Fibroblast of mammary gland (primary cell): ENCODE results near the gene UTS2B.

Source experiments
- DNase-seq: peaks from one replicate; pipeline ENCODE4 v3.0.0-alpha.2; 2010; ENCODE audit warnings: low read depth
- H3K4me3 ChIP-seq: 2 replicates; pipeline ENCODE4 v1.5.1; 2011; ENCODE audit warnings: low read depth, mild to moderate bottlenecking, low read length, moderate library complexity; ENCODE audit not compliant: control insufficient read depth
- CTCF ChIP-seq: conservative IDR thresholded peaks from 2 replicates; pipeline ENCODE4 v1.5.1; 2011; ENCODE audit warnings: low read depth, low read length, inconsistent platforms; ENCODE audit not compliant: control insufficient read depth, insufficient read depth

Gene UTS2B

DNA sequence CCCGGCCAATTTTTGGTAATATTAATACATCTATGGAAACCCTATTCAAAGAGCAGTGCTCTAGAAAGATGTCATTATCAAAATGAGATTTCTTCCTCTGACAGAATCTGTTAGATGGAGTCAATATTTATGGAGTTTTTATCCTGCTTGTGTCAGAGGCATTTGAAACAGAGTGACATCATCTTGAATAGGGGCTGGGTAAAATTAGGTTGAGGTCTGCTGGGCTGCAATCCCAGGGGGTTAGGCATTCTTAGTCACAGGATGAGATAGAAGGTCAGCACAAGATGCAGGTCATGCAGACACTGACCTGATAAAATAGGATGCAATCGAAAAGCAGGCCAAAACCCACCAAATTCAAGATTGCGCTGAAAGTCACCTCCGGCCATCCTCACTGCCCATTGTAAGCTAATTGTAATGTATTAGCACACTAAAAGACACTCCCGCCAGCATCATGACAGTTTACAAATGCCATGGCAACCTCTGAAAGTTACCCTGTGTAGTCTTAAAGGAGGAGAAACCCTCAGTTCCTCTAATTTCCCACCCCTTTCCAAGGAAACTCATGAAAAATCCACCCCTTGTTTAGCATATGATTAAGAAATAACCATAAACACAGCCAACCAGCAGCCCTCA, 28.4 kb downstream of the UTS2B start:
- no peak overlapping the region for H3K4me3 ChIP-seq
- TF ChIP-seq CTCF: no peak
- DNase-seq: no peak

- no peak for TF ChIP-seq CTCF
- H3K4me3 ChIP-seq: no peak overlapping the region
- no peak for DNase-seq
Measured at GRCh38 chr3:191301017-191301416, 29.3 kb downstream of the UTS2B start.

GRCh38 chr3:191300422-191300821, 29.9 kb downstream of the UTS2B start:
- no peak overlapping the region for H3K4me3 ChIP-seq
- no peak for DNase-seq
- TF ChIP-seq CTCF: no peak

GRCh38 chr3:191298846-191299245, 31.5 kb downstream of the UTS2B start:
- no peak for DNase-seq
- no peak for TF ChIP-seq CTCF
- H3K4me3 ChIP-seq: no peak overlapping the region

GRCh38 chr3:191296041-191296541, 34.2 kb downstream of the UTS2B start:
- no peak for DNase-seq
- TF ChIP-seq CTCF: no peak
- H3K4me3 ChIP-seq: no peak overlapping the region

DNA sequence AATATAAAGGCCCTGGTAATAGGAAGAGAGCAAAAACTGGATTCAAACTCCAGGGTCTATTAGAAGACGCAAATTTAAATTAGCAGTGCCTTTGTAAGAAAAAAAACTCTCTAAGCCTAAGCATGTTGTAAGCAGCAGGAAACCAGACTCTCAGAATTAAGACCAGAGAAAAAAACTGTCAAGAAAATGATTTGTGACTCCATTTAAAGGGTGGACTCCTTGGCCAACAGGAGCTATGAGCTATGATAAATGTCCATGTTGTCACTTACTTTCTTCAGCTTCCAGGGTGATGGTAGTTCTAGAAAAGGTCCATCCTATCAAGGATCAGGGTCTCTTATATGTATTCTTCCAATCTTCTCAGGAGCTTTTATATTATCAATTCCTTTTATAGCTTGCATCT, 36.0 kb downstream of the UTS2B start:
- H3K4me3 ChIP-seq: no peak overlapping the region
- no peak for TF ChIP-seq CTCF
- DNase-seq: no peak

DNA sequence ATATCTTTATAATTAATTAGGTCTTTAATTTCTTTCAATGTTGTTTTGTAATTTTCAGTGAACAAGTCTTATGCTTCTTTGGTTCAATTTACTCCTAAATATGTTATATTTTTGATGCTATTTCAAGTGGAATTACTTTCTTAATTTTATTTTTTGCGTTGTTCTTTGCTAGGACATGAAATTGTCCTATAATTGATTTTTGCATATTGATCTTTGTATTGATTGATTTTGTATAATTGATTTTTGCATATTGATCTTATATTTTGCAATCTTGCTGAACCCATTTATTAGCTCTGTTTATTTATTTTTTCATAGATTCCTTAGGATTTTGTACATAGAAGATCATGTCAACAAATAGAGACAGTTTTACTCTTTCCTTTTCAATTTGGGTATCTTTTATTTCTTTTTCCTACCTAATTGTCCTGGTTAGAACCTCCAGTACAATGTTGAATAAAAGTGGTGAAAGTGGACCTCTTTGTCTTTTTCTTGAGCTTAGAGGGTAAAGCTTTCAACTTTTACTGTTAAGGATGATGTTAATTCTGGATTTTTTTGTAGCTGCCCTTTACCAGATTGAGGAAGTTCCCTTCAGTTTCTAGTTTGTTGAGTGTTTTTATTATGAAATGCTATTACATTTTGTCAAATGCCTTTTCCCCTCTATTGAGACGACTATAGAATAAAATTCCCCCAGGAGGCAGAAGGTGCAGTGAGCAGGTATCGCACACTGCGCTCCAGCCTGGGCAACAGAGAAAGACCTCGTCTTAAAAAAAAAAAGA, 37.9 kb downstream of the UTS2B start:
- TF ChIP-seq CTCF: no peak
- DNase-seq: no peak
- H3K4me3 ChIP-seq: no peak overlapping the region
